Keratinocyte (primary cell): ENCODE data around the gene FRY. TPM values are rescaled to one million over a fixed set of nuclear protein-coding genes. Genes with fewer than 3 reads are reported as not detected.

Experiments used
- DNase-seq: peaks from one replicate; pipeline ENCODE4 v3.0.0-alpha.2; 2011; ENCODE audit warnings: low read depth, missing footprints, low spot score
- FAIRE-seq: peaks from 2 replicates; lab custom pipeline; 2011; peaks lifted over from hg19 to GRCh38; lab: Jason Lieb, UNC
- H2AFZ ChIP-seq: 2 replicates; pipeline ENCODE4 v1.6.0; 2012; ENCODE audit warnings: low read length, control low read depth, inconsistent platforms; ENCODE audit not compliant: control insufficient read depth
- H3K27ac ChIP-seq: 2 replicates; pipeline ENCODE4 v1.5.1; 2011; ENCODE audit warnings: low read length; ENCODE audit not compliant: control insufficient read depth, insufficient read depth
- H3K27me3 ChIP-seq: 3 replicates; pipeline ENCODE4 v1.6.0; 2011; ENCODE audit warnings: low read length; ENCODE audit not compliant: control insufficient read depth, insufficient read depth; ENCODE audit errors: extremely low read depth
- H3K36me3 ChIP-seq, 2 experiments: 2 replicates in 1 of 2; 3 replicates in 1 of 2; pipeline ENCODE4 v1.5.1; 2011; ENCODE audit warnings: low read length in 2 of 2, mild to moderate bottlenecking in 1 of 2; ENCODE audit not compliant: control insufficient read depth in 2 of 2, insufficient read depth in 2 of 2; ENCODE audit errors: extremely low read depth in 1 of 2
- H3K4me1 ChIP-seq: 3 replicates; pipeline ENCODE4 v1.5.1; 2011; ENCODE audit warnings: low read length; ENCODE audit not compliant: control insufficient read depth, insufficient read depth; ENCODE audit errors: extremely low read depth
- H3K4me2 ChIP-seq: 3 replicates; pipeline ENCODE4 v1.6.0; 2011; ENCODE audit warnings: low read depth, low read length; ENCODE audit not compliant: control insufficient read depth, insufficient read depth; ENCODE audit errors: extremely low read depth
- H3K4me3 ChIP-seq, 3 experiments: fragments of 200-600 bp in 1 of 3; sonication (generic) in 1 of 3; 2 replicates in 2 of 3; 3 replicates in 1 of 3; pipeline ENCODE4 v1.5.1; 2011 to 2016; ENCODE audit warnings: low read length in 3 of 3, mild to moderate bottlenecking in 3 of 3, control low read depth in 2 of 3, inconsistent platforms in 1 of 3, low read depth in 1 of 3, mixed read lengths in 1 of 3, mixed run types in 1 of 3, moderate library complexity in 1 of 3; ENCODE audit not compliant: control insufficient read depth in 2 of 3, insufficient read depth in 2 of 3; ENCODE audit errors: extremely low read depth in 1 of 3
- H3K79me2 ChIP-seq: 2 replicates; pipeline ENCODE4 v1.6.0; 2012; ENCODE audit warnings: low read length; ENCODE audit not compliant: control insufficient read depth, insufficient read depth
- H3K9ac ChIP-seq: 3 replicates; pipeline ENCODE4 v1.6.0; 2011; ENCODE audit warnings: low read length; ENCODE audit not compliant: control insufficient read depth, insufficient read depth; ENCODE audit errors: extremely low read depth
- H3K9me1 ChIP-seq: 3 replicates; pipeline ENCODE4 v1.6.0; 2011; ENCODE audit warnings: low read length; ENCODE audit not compliant: control insufficient read depth, insufficient read depth; ENCODE audit errors: extremely low read depth
- H3K9me3 ChIP-seq: 2 replicates; pipeline ENCODE4 v1.5.1; 2012; ENCODE audit warnings: low read depth, low read length; ENCODE audit not compliant: control insufficient read depth
- H4K20me1 ChIP-seq: 3 replicates; pipeline ENCODE4 v1.6.0; 2011; ENCODE audit warnings: low read length; ENCODE audit not compliant: control insufficient read depth, insufficient read depth; ENCODE audit errors: extremely low read depth
- CTCF ChIP-seq, 3 experiments: IDR thresholded peaks in 1 of 3; conservative IDR thresholded peaks in 1 of 3; optimal IDR thresholded peaks in 1 of 3; 2 replicates in 2 of 3; 3 replicates in 1 of 3; pipeline versions ENCODE3 to v1.5.1; 2011; ENCODE audit warnings: low read length in 3 of 3, mild to moderate bottlenecking in 3 of 3, moderate library complexity in 2 of 3, control low read depth in 1 of 3, inconsistent platforms in 1 of 3; ENCODE audit not compliant: insufficient read depth in 2 of 3; ENCODE audit errors: extremely low read depth in 1 of 3
- EZH2 ChIP-seq: IDR thresholded peaks from one replicate; pipeline ENCODE4 v1.6.1; 2012; ENCODE audit warnings: inconsistent platforms, mild to moderate bottlenecking, low read length, moderate library complexity
- dilution Hi-C: fragments of 300-500 bp; cut with MboI; formaldehyde crosslinking; loops from one replicate; pipeline ENCODE4 v1.7.0; 2020; ENCODE audit warnings: low sequenced_read_pairs; ENCODE audit not compliant: extremely low pct_ligation_motif_present
- polyA plus RNA-seq, 5 experiments: library from polyadenylated mRNA; depleted of rRNA in 3 of 5; stranded (reverse) in 3 of 5; stranded (forward) in 1 of 5; unstranded in 1 of 5; fragments of >200 nt; gene quantifications; 1 replicate in 1 of 5; 2 replicates in 3 of 5; 3 replicates in 1 of 5; pipeline versions ENCODE4 v1.2.1 to v1.2.3, GENCODE V29; 2011 to 2012; ENCODE audit warnings: missing spikeins in 2 of 5, low read depth in 1 of 5, low replicate concordance in 1 of 5

FRY gene
- polyA plus RNA-seq, 1 donor (not counting 4 experiments of a cell fraction or from before 2014, with no cell fraction given), result 0.80 TPM

GRCh38 chr13:32024750-32025149 lies 6.8 kb upstream of the FRY start:
- H3K27me3 ChIP-seq, result no peaks in the 10 kb centered on the region
- dilution Hi-C loops, result no loop called here
- no peaks in the 10 kb centered on the region for H4K20me1 ChIP-seq
- H3K79me2 ChIP-seq, result no peaks in the 10 kb centered on the region
- no peaks in the 10 kb centered on the region for H3K36me3 ChIP-seq
- H3K9ac ChIP-seq, result no peak overlapping the region
- H3K4me1 ChIP-seq, result no peaks in the 10 kb centered on the region
- no peak overlapping the region for H3K4me2 ChIP-seq
- no peak for TF ChIP-seq EZH2
- no peak for TF ChIP-seq CTCF (optimal IDR thresholded peaks at IDR 0.05 in 1 of 3, IDR thresholded peaks at IDR 0.05 in 1 of 3, conservative IDR thresholded peaks at IDR 0.05 in 1 of 3; ENCODE audit: extremely low read depth in 1 of 3, insufficient read depth in 2 of 3, low read length in 3 of 3)
- FAIRE-seq (no peak), DNase-seq (no peak)
- no peak overlapping the region for H3K4me3 ChIP-seq
- H3K9me3 ChIP-seq, result no peaks in the 10 kb centered on the region
- H3K9me1 ChIP-seq, result no peaks in the 10 kb centered on the region
- no peak overlapping the region for H3K27ac ChIP-seq
- no peak overlapping the region for H2AFZ ChIP-seq

GRCh38 chr13:32025730-32026129 lies 5.8 kb upstream of the FRY start:
- Histone ChIP-seq H3K9me3 (no peaks in the 10 kb centered on the region), H4K20me1 (no peaks in the 10 kb centered on the region), H3K9me1 (no peaks in the 10 kb centered on the region), H3K4me2 (no peak overlapping the region), H3K79me2 (no peaks in the 10 kb centered on the region), H3K4me1 (peaks cover 2% of the 10 kb centered on the region), H3K36me3 (no peaks in the 10 kb centered on the region), H3K27me3 (no peaks in the 10 kb centered on the region), H2AFZ (no peak overlapping the region), H3K9ac (no peak overlapping the region), H3K4me3 (no peak overlapping the region), H3K27ac (no peak overlapping the region)
- dilution Hi-C loops, result no loop called here
- FAIRE-seq, result no peak
- DNase-seq, result no peak
- TF ChIP-seq EZH2 (no peak), CTCF (optimal IDR thresholded peaks at IDR 0.05 in 1 of 3, IDR thresholded peaks at IDR 0.05 in 1 of 3, conservative IDR thresholded peaks at IDR 0.05 in 1 of 3; ENCODE audit: extremely low read depth in 1 of 3, insufficient read depth in 2 of 3, low read length in 3 of 3) (no peak)
